ENCODE measurements around the gene PRDX5.

PRDX5 gene

DNA sequence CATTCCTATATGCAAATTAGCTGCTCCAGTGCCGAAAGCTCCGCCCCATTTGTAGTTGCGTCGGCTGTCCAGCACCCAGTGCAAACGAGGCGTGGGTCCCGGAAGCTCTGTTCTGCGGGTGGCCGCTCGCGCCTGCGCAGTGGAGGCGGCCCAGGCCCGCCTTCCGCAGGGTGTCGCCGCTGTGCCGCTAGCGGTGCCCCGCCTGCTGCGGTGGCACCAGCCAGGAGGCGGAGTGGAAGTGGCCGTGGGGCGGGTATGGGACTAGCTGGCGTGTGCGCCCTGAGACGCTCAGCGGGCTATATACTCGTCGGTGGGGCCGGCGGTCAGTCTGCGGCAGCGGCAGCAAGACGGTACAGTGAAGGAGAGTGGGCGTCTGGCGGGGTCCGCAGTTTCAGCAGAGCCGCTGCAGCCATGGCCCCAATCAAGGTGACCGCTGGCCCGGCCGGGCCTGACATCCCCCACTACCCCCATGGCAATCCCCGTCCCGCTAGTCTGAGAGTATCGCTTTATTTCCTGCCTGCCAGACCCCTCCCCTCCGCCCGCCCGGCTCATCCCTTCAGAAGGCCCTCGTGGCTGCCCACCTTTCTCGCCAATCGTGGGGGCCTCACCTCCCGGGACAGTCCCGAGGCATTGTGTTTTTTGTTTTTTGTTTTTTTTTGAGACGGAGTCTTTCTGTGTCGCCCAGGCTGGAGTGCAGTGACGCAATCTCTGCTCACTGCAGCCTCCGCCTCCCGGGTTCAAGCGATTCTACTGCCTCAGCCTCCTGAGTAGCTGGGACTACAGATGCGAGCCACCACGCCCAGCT is at the start of gene PRDX5:
Gene PRDX5 (plus strand): TSS at position 161 of the 805 bp plus-strand sequence. CDS start 95 bp downstream, at position 256.
- H3K27ac ChIP-seq = peak within 1 kb of the TSS; percentile 98
- no peak for TF ChIP-seq ZFX (IDR thresholded peaks at IDR 0.05; ENCODE audit: borderline replicate concordance)
- TF ChIP-seq, protein P1, sequence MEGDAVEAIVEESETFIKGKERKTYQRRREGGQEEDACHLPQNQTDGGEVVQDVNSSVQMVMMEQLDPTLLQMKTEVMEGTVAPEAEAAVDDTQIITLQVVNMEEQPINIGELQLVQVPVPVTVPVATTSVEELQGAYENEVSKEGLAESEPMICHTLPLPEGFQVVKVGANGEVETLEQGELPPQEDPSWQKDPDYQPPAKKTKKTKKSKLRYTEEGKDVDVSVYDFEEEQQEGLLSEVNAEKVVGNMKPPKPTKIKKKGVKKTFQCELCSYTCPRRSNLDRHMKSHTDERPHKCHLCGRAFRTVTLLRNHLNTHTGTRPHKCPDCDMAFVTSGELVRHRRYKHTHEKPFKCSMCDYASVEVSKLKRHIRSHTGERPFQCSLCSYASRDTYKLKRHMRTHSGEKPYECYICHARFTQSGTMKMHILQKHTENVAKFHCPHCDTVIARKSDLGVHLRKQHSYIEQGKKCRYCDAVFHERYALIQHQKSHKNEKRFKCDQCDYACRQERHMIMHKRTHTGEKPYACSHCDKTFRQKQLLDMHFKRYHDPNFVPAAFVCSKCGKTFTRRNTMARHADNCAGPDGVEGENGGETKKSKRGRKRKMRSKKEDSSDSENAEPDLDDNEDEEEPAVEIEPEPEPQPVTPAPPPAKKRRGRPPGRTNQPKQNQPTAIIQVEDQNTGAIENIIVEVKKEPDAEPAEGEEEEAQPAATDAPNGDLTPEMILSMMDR (IDR thresholded peaks at IDR 0.05) = peak; percentile 50

DNA sequence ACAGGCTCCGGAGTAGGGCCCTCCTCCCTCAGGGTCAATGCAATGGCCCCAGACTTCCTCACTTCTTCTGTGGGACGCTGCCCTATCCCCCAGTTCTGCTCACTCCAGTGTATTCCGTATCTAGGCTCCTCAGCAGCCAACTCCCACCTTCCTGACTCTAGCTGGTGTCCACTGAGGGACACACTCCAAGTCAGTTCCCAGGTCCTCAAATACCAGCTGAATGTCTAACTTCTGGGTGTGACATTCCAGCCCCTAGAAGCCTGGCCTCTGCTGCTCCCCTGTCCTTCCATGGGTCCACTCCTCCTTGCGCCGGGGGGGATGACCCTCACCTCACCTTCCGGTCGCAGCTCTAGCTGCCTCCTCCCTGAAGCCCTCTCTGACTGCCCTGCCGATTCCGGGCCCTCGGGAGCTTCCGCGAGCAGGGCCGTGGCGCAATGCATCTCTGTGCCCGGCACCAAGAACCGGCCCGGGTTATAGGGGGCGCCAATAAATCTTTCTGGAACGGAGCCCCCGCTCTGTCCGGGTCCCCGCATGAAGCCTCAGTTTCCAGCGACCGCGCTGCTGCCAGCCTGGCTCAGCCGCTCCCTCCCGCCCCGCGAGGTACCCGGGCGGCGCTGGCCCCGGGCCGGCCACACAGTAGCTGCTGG is 48.9 kb upstream of the PRDX5 start:
- peak overlapping the region; percentile 99 for H3K27ac ChIP-seq
- no peak for TF ChIP-seq ZFX (IDR thresholded peaks at IDR 0.05; ENCODE audit: borderline replicate concordance)
- TF ChIP-seq, protein P1 (IDR thresholded peaks at IDR 0.05) = peak; percentile 17; the same call in 1 of the 2 replicates

DNA sequence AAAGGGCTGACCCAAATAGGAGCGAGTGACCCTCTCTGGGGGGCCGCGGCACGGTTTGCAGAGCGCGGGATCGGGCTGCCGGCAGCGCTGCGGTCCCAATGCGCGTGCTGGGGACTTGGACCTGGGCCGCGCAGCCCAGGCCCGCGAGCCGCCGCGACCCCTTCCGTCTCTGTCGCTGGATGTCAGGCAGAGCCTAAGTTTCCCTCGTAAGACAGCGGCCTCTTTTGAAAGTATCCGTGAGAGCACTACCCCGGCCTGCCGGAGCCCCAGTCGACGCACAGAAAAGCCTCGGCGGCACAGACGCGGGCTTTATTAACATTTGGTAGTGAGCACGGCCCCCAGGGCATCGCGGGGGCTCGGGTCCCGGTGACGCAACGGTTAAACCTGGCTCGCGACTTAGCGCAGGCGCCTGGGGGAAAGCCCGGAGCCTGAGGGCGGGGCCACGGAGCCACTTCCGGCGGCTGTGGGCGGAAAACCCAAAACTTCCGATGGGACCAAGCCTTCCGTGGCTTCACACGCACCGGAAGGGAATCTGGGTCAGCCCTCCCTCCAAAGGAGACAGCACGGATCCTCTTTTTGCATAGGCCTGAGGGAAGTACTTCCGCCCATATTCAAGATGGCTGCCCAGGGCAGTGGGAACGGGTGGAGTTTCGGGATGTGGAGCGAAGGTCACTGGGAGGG is 48.2 kb upstream of the PRDX5 start:
- no peak for TF ChIP-seq ZFX (IDR thresholded peaks at IDR 0.05; ENCODE audit: borderline replicate concordance)
- TF ChIP-seq, protein P1 (IDR thresholded peaks at IDR 0.05) = no peak
- peak overlapping the region; percentile 99 for H3K27ac ChIP-seq

DNA sequence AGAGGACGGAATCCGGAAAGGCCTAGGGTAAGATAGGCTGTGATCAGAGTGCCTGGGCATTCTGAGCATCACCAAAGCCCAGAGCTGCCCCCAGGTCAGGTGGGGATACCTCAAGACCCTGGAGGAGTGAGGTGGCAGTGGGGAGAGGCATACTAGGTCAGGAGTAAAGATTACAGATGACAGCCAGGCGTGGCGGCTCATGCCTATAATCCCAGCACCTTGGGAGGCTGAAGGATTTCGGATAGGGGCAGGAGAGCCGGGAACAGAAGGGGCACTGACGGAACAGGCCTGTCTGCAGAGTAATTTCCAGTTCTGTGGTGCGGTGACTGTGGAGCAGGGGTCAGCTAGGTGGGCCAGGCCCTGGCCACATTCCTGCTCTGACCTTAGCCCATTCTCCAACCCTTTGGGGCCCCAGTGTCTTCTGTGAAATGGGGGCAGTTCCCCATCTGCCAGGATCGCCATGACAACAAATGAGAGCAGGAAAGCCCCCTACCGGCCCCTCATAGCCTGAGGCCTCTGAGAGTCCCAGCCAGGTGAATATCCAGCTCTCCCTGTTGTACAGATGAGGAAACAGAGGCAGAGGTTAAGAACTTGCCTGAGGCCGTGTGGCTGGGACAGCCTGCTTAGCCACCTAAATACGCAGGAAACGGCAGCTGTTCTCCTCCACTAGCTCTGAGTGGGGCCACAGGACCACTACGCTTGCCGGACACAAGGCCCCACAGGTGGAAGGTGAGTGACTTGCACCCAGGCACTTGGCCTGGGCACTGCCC is 42.7 kb upstream of the PRDX5 start:
- H3K27ac ChIP-seq = no peak overlapping the region
- no peak for TF ChIP-seq ZFX (IDR thresholded peaks at IDR 0.05; ENCODE audit: borderline replicate concordance)
- TF ChIP-seq, protein P1 (IDR thresholded peaks at IDR 0.05) = no peak

DNA sequence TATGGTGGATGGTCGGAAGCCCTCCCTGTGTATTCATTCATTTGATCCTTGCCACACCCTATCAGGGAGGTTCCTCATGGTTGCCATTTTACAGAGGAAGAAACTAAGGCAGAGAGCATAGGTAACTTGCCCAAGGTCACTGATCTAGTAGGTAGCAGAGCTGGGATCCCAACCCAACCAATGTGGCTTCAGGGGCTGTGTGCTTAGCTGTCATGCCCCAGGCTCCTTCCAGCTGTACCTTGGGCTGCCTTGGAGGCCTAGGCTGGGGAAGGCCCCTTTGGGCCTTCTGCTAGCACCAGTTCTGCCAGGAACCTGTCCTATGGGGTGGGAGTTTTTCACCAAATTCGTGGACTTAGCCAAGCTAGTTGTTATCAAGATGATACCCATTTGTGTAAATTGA is 42.1 kb upstream of the PRDX5 start:
- TF ChIP-seq, protein P1 (IDR thresholded peaks at IDR 0.05) = no peak
- TF ChIP-seq ZFX (IDR thresholded peaks at IDR 0.05; ENCODE audit: borderline replicate concordance) = no peak
- no peak overlapping the region for H3K27ac ChIP-seq

DNA sequence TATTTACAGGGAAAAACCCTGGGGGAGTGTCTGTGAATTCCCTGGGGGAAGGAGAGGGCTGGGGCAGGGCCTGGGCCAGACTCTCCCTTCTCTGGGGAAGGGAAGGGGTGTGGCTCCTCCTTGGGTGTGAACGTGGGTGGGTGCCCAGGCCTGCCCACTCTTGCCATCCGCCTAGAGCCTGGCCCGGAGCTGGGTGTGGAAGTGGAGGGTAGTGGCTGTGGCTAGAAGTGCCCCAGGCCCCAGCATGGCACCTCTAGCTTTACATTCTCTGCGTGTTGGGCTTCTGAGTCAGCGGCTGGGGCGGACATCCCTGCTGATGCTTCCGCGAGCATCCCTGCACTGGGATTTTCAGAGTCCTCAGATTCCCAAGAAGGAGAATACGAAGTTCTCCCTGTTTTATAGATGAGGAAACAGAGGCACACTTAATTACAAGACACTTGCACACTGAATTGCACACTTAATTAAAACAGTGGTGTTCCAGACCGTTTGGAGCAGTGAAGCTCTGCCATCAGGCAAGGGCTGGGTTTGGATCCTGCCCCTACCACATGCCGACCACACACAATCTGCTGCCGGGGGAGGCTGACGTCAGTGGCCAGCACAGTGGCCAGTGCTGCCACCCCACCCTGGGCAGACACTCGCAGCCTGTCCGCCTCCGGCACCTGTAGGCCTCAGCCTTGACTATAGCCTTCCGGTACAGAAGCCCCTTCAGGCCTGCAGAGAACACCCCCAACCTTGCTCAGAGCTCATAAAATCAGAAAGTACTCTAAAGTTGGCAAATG is 41.1 kb upstream of the PRDX5 start:
- no peak for TF ChIP-seq ZFX (IDR thresholded peaks at IDR 0.05; ENCODE audit: borderline replicate concordance)
- TF ChIP-seq, protein P1 (IDR thresholded peaks at IDR 0.05) = no peak
- no peak overlapping the region for H3K27ac ChIP-seq

Measured in 22Rv1 (cell line).